OCI-M1 (cell line): Measurements from ENCODE around the gene DAAM2.

Experiments
- DNase-seq: peaks from one replicate; lab custom pipeline; 2025; lab: John Stamatoyannopoulos, UW

Gene DAAM2

DNA sequence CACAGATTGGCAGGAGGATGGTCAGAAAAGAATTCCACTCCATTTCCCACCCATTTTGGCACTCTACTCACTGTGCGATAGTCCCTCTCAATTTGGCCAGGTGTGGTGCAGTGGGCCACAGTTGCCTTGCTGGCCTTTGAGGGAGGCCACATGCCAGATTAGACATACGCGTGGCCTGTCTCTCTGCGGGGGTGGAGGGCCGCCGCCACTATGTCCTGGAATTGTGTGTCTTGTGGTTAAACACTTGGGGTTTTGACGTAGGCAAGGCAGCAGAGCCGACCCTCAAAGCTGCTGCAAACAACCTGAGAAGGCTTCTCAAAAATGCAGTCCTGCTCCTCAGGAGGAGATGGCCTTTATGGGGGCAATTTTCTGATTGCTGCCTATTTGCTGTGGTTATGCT is 4.9 kb upstream of the DAAM2 start:
- DNase-seq: no peak

DNA sequence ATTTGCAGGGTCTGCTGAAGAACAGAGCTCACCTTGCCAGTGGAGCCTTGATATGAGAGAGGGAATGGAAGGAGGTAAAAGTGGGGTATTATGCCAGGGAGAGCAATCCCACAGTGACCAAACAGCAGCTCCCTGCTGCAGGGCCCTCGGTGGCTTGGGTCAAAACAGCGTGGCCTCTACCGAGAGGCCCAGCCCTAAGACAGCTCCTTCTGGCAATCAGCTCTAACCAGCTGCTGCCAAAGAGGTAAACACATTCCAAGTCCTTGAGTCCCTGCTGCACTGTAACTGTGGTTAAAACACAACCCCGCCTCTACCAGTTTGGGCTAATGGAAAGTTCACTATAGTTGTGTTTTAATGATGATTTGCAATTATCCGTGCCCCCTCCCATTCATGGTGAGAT is 1.4 kb upstream of the DAAM2 start:
- DNase-seq: no peak

DNA sequence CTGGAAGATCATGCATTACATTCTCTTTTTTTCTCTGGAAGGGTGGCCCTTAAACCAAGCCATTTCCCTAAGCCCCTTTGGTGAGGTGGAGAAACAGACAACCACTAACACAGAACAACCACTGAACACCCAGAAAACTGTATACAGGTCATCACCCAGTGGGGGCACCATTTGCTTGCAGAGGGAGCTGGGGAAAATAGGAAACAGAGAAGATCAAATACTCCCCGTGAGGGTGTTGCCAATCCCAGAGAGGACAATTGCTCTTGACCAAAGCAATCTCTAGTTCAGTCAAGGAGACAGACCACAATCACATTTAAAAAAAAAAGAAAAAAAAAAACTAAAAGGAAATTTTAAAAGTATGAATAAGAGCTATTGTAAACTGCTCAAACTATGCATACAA is 865 bp upstream of the DAAM2 start:
- no peak for DNase-seq

- no peak for DNase-seq
Measured at GRCh38 chr6:39792540-39793450, 619 bp downstream of the DAAM2 start.

DNA sequence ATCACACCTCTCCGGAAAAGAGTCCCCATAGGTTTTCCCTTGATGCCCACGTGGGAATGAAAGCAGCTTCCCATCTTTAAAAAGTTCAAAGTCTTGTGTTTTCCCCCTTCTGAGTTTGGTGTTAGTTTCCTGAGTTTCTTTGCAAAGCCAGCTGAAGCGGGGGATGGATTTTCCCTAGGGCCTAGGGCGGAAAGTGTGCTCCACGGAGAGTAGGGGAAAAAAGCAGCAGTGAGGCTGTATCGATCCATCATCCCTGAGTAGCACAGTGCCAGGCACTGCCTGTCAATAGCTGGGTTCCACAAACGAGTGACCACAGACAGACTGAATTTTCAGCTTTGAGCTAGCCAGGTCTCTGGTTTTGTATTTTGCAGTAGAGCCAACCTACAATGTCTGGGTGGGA is 1.3 kb downstream of the DAAM2 start:
- no peak for DNase-seq

- no peak for DNase-seq
Measured at GRCh38 chr6:39794231-39794630, 2.1 kb downstream of the DAAM2 start.

DNA sequence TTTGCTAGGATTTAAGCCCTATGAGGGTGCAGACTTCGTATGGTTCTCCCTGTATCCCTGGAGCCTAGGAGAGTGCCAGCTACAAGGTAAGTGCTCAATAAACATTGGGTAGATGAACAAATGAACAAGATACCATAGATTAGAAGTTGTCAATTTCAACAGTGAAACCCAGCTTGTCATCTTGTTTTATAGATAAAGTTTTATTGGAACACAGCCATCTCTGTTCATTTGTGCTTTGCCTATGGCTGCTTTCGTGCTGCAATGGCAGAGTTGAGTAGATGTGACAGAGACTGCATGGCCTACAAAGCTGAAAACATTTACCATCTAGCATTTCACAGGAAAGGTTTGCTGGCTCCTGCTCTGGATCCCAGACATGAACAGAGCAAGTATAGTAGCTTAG is 5.6 kb downstream of the DAAM2 start:
- no peak for DNase-seq

DNA sequence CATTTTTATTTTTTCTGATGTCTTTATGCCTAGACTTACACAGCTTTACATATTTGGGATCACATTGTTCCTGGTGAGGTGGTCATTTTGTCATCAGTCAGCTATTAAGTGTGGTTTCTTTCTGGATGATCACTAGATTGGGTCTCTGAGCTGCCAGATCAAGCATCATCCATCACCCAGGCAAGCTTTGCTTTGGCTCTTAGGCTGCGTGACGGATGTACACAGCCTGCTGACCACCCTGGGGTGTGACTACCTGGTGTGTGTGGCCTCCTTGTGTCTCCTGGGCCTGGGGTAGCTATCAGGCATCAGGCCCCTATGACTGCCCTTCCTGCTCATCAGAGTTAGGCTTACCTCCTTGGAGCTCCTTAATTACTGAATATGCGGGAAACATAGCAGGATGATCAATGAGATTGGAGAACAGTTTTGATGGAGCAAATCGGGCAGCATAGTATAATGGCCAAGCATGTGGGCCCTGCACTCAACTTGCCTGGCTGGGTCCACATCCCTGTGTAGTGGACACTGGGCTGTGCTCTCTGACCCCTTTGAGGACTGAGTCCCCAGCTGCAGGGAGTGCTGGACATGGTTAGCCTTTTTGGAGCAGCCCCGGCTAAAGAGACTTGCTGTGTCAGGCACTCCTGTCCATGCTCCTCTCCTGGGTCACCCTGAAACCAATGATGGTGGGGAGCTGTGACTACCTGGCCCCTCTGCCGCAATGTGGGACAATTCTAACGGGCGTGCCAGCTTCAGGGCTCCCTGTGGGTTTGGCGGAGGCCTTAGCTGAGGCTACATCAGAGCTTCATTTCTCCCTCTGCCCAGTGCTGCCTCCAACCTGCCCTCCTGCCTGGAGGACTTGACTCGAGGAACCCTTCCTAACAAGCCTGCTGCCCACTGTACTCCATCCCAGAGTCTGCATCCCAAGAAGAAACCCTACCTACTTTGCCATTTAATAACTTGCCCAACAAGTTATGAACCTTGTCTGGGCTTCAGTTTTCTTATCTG is 8.2 kb downstream of the DAAM2 start:
- no peak for DNase-seq

DNA sequence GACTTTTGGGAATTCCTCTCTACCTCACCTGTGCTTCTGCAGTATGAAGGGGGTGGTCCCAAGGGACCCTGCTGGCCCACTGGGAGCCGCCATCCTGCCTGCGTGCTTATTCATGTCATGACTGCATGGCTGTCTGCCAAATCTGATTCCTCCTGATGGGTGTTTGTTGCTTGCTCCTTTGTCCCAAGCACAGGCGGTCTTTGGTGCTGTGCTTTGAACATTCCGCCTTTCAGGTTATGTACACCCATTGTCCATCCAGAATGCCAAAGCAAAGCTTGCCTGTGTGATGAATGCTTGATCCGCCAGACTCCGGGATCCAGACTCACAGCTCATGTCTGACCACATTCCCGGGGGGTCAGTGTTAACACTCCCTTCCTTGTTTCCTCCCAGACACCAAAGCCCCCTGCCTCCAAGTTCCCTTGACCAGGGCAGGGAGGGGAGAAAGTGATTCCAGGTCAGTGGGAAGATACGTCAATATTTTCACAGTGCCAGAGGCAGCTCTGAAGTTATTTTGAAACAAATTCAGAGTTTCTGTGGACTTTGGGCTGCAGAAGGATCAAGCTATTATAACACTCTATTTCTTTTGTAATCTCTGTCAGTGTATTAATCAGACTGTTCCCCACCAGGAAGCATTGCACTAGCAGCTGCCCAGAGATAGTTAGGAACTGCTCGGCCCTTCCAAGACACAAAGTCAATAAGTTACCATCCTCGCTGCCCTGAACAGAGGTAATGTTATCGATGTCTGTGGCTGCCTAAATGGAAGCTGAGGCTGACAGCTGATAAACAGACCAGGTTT is 9.5 kb downstream of the DAAM2 start:
- no peak for DNase-seq

DNA sequence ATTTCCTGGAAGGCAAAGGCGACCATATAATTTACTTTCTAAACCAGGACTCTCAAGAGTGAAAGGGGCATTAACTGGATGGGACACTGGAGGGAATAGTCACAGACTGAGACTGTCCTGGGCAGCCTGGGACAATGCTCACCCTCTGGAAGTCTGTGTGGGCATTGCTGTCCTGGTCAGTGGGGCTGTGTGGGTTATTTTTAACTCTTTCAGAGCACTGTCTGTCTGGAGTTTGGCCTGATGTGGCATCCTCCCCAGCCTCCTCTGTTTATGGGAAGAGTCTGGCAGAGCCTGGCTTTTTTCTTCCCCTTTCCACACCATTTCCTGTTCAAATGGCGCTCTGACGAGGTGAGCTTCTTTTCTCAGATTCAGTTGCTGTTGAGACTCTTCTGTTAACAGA is 11.7 kb downstream of the DAAM2 start:
- DNase-seq: no peak

DNA sequence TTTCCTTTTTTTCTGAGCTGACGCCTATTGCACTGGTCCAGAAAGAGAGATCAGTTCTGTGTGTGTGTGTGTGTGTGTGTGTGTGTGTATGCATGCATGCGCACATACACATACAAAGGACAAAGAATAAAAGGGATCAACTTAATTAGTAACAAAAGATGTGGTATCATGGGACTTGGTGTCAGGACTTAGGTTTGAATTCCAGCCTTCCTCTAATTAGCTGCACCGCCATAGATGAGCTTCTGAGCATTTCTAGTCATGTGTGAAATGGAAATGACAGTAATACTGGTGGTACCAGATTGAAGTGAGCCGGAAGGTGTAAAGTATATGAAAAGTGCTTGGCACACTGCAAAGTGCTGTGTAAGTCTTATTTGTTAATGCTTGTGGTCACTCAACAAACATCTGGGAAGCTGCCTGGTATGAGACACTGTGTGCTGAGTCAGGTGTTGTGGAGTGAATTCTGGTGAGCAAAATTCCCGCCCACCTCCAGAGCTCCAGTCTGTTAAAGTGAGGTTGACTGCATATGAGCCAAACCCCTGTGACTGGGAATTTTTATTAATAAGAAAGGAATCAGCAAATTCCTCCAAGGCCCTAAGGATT is 12.4 kb downstream of the DAAM2 start:
- no peak for DNase-seq

DNA sequence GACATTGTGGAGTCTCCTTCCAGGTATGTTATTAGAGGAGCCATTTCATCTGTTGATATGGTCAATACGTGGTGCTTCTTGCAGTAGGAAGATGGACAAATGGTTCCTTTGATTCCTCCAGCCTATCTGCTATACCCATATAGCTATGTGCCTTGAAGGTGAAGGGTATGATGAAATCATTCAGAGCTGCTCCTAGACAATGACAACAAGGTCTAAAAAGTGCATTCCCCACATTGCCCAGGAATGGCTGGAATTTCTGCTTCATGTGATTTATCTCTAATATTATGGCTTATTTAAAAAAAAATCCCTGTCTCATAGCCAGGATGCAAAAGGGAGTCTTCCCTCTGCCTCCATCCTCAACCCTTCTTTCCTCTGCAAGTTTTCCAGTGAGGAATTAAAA is 14.1 kb downstream of the DAAM2 start:
- no peak for DNase-seq

GRCh38 chr6:39808346-39808745 is 16.2 kb downstream of the DAAM2 start:
- no peak for DNase-seq

- no peak for DNase-seq
Measured at GRCh38 chr6:39808964-39809363, 16.8 kb downstream of the DAAM2 start.

DNA sequence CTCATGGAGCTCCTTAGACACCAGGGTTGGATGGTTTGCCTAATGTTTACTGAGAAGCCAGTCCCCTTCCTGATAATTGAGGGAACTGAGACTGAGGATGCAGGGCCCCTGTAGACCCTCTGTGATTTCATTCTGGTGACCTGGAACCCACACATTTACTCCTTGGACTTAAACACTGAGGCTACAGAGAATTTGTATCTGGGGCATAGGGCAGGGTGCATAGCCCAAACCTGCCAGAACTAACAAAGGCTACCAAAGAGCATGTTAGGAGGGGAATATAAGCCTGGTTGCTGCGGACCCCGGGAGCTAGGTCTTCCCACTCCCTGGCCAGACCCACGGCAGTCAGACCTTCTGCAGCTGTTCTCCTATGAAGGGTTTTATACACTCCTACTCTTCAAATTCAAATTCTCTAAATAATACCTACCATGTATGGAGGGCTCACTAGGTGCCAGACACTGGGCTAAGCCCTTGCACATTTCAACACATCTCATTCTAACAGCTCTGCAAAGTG is 19.7 kb downstream of the DAAM2 start:
- no peak for DNase-seq

DNA sequence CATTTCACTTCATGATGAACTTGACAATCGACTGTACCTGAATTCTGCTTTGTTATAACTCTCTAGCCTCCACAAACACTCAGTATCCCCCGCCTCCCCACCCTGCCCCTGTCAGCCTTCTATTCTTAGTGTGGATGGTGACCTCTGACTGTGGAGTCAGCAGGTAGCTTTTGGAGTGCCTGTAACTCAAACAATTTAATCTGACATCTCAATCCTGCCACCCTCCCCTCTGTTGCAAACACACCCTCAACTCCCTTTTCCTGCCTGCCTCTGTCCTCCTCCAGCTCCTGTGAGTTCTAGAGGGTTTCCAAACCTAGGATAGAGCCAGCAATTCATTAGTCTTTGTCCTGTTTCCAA is 20.3 kb downstream of the DAAM2 start:
- DNase-seq: no peak

DNA sequence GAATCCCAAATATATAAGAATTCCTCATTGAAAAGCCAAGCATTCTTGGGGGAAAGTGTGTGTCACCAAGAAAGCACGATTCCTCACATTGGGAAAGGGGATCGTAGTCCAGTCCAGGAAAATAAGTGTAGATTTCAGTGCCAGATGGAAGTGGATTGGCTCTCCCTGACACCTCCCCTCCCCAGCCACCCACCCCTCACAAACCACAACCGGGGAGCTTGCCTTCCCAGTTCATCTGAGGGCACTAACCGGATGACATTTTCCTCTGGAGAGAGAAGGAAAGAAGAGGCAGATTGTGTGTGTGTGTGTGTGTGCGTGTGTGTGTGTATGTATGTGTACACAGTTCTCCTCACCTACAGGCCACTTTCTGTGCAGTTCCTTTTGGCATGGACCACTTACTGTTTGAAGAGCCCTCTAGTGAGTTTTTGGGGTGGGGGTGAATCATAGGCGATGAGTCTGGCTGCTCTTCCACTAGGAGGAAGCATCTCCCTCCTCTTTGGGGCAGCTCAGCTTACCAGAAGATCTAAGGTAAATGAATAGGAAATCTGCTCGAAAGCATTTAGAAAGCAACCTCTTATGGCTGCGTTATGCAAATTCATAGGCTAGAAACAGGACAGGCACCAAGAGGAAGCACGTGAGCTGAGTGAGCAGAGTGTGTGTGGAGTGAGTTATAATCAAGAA is 20.8 kb downstream of the DAAM2 start:
- DNase-seq: peak; percentile 4

DNA sequence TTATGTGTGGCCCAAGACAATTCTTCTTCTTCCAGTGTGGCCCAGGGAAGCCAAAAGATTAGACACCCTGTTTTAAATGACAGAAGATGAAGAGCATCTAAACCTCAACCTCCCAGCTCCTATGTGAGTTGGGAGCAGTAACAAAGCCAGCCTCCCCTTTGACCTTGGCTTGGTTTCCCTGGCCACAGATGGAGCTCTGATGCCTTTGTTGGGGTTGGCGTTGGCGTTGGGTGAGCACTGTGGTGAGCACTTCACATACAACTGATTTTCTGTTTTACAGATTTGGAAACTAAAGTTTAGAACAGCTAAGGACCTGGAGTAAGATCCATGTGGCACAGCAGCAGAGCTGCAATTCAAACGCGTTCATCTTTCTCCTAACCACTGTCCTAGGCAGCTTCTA is 22.1 kb downstream of the DAAM2 start:
- DNase-seq: no peak

DNA sequence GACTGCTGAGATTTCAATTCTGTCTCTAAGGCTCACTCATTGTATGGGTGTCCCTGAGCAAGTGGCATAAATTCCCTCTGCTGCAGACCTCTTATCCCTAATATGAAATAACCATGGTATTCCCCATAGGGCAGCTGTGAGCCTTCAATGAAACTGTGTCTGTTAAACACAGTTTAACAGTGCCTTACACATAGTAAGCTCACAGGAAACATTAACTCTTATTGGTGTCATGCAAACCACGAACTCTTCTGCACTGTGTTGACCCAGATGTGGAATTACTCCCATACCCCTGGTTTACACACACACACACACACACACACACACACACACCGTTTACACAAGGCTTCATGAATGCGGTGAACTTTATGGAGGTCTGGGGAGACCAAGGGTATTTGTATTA is 23.2 kb downstream of the DAAM2 start:
- no peak for DNase-seq

- no peak for DNase-seq
Measured at GRCh38 chr6:39816747-39817146, 24.6 kb downstream of the DAAM2 start.

GRCh38 chr6:39818695-39819094 is 26.5 kb downstream of the DAAM2 start:
- no peak for DNase-seq
